ENCODE data around the gene GRK5. TPM values are rescaled to one million over a fixed set of nuclear protein-coding genes. Genes with fewer than 3 reads are reported as not detected.
A peak's percentile ranks its signal among the peaks of the same experiment; 100 is the strongest.

Gene GRK5
- total RNA-seq, 1 experiment from 2014 or later: 29.0 TPM

GRCh38 chr10:119489991-119490326 is 282.6 kb downstream of the GRK5 start:
- no TSS peak for BruUV-seq (replicated peaks)
- ChIA-PET CTCF (interaction anchor here (0.5 to 2.1 kb wide), 15 partner anchors 8 to 350 kb away, joined by 3 to 34 read pairs (median 5); partner anchors contain the start of gene RGS10), POLR2A (no interaction called here)
- Histone ChIP-seq H3K4me3 (ENCODE audit: low read depth in 2 of 2, low read length in 2 of 2) (peak overlapping the region; percentile 38 to 57), H3K36me3 (ENCODE audit: control insufficient read depth, insufficient read depth, low read length) (no peaks in the 10 kb centered on the region), H3K9me3 (ENCODE audit: control insufficient read depth, insufficient read depth, low read depth, low read length) (no peaks in the 10 kb centered on the region), H3K27me3 (ENCODE audit: control insufficient read depth, insufficient read depth, low read length) (no peaks in the 10 kb centered on the region), H3K4me1 (ENCODE audit: control insufficient read depth, insufficient read depth, low read length) (peaks cover 14% of the 10 kb centered on the region), H3K27ac (ENCODE audit: low read length) (no peak overlapping the region)
- TF ChIP-seq, protein P1, sequence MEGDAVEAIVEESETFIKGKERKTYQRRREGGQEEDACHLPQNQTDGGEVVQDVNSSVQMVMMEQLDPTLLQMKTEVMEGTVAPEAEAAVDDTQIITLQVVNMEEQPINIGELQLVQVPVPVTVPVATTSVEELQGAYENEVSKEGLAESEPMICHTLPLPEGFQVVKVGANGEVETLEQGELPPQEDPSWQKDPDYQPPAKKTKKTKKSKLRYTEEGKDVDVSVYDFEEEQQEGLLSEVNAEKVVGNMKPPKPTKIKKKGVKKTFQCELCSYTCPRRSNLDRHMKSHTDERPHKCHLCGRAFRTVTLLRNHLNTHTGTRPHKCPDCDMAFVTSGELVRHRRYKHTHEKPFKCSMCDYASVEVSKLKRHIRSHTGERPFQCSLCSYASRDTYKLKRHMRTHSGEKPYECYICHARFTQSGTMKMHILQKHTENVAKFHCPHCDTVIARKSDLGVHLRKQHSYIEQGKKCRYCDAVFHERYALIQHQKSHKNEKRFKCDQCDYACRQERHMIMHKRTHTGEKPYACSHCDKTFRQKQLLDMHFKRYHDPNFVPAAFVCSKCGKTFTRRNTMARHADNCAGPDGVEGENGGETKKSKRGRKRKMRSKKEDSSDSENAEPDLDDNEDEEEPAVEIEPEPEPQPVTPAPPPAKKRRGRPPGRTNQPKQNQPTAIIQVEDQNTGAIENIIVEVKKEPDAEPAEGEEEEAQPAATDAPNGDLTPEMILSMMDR (IDR thresholded peaks at IDR 0.05): no peak; the same call in 1 of the 2 replicates
- no peak for TF ChIP-seq TCF7L2 (IDR thresholded peaks at IDR 0.05; ENCODE audit: low read depth, low read length)
- no peak for TF ChIP-seq POLR2AphosphoS5 (IDR thresholded peaks at IDR 0.05; ENCODE audit: low read depth, low read length)
- no peak for TF ChIP-seq SIN3A (IDR thresholded peaks at IDR 0.05; ENCODE audit: borderline replicate concordance, insufficient read depth, low read depth, low read length)
- TF ChIP-seq, protein P2, sequence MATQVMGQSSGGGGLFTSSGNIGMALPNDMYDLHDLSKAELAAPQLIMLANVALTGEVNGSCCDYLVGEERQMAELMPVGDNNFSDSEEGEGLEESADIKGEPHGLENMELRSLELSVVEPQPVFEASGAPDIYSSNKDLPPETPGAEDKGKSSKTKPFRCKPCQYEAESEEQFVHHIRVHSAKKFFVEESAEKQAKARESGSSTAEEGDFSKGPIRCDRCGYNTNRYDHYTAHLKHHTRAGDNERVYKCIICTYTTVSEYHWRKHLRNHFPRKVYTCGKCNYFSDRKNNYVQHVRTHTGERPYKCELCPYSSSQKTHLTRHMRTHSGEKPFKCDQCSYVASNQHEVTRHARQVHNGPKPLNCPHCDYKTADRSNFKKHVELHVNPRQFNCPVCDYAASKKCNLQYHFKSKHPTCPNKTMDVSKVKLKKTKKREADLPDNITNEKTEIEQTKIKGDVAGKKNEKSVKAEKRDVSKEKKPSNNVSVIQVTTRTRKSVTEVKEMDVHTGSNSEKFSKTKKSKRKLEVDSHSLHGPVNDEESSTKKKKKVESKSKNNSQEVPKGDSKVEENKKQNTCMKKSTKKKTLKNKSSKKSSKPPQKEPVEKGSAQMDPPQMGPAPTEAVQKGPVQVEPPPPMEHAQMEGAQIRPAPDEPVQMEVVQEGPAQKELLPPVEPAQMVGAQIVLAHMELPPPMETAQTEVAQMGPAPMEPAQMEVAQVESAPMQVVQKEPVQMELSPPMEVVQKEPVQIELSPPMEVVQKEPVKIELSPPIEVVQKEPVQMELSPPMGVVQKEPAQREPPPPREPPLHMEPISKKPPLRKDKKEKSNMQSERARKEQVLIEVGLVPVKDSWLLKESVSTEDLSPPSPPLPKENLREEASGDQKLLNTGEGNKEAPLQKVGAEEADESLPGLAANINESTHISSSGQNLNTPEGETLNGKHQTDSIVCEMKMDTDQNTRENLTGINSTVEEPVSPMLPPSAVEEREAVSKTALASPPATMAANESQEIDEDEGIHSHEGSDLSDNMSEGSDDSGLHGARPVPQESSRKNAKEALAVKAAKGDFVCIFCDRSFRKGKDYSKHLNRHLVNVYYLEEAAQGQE (IDR thresholded peaks at IDR 0.05; ENCODE audit: insufficient read depth in 1 of 2, low read depth in 2 of 2, low read length in 1 of 2): no peak
- intact Hi-C loops (cut with micrococcal nuclease; ENCODE audit: unreplicated experiment): loop anchor here (5.0 kb wide), 1 partner anchor 293 kb away; no protein-coding TSS in a partner anchor
- DNase-seq (ENCODE audit: low read depth, low spot score) (no peak), ATAC-seq (peak; percentile 41)
- in situ Hi-C loops (cut with HindIII; ENCODE audit: low pct_unique_long_range_greater_than_20kb, low sequenced_read_pairs): no loop called here

GRCh38 chr10:119491966-119492757 is 284.8 kb downstream of the GRK5 start:
- Histone ChIP-seq H3K27ac (ENCODE audit: low read length) (no peak overlapping the region), H3K4me1 (ENCODE audit: control insufficient read depth, insufficient read depth, low read length) (peaks cover 12% of the 10 kb centered on the region), H3K36me3 (ENCODE audit: control insufficient read depth, insufficient read depth, low read length) (no peaks in the 10 kb centered on the region), H3K9me3 (ENCODE audit: control insufficient read depth, insufficient read depth, low read depth, low read length) (no peaks in the 10 kb centered on the region), H3K27me3 (ENCODE audit: control insufficient read depth, insufficient read depth, low read length) (no peaks in the 10 kb centered on the region), H3K4me3 (ENCODE audit: low read depth in 2 of 2, low read length in 2 of 2) (no peak overlapping the region)
- POLR2A ChIA-PET: no interaction called here
- ATAC-seq (no peak), DNase-seq (ENCODE audit: low read depth, low spot score) (no peak)
- no TSS peak for BruUV-seq (replicated peaks)
- in situ Hi-C loops (cut with HindIII; ENCODE audit: low pct_unique_long_range_greater_than_20kb, low sequenced_read_pairs) (no loop called here), intact Hi-C loops (cut with micrococcal nuclease; ENCODE audit: unreplicated experiment) (no loop called here)
- CTCF ChIA-PET: no interaction called here
- TF ChIP-seq SIN3A (IDR thresholded peaks at IDR 0.05; ENCODE audit: borderline replicate concordance, insufficient read depth, low read depth, low read length) (no peak), POLR2AphosphoS5 (IDR thresholded peaks at IDR 0.05; ENCODE audit: low read depth, low read length) (no peak)
- TF ChIP-seq, protein P2 (IDR thresholded peaks at IDR 0.05; ENCODE audit: insufficient read depth in 1 of 2, low read depth in 2 of 2, low read length in 1 of 2): no peak

All from Panc1 (cell line).